A204.1 (cell line): Measurements from ENCODE around the gene HEMGN.
"Not testable (repeated sequence)": the region's sequence is repeated elsewhere in the genome, so short reads cannot be mapped to it uniquely, and the experiment has no call there.

Experiments used
- FAIRE-seq: peaks from 2 replicates; lab custom pipeline; 2012; peaks lifted over from hg19 to GRCh38; lab: Jason Lieb, UNC

The HEMGN gene

GRCh38 chr9:97938081-97938644 lies at the start of gene HEMGN:
Gene HEMGN (minus strand): TSS chr9:97938172. CDS start chr9:97938136, 36 bp downstream.
- no peak for FAIRE-seq

GRCh38 chr9:97987487-97987886 lies 49.5 kb upstream of the HEMGN start:
- FAIRE-seq = no peak

- FAIRE-seq = no peak
These were observed 47.3 kb upstream of the HEMGN start for GRCh38 chr9:97985058-97985861.

DNA sequence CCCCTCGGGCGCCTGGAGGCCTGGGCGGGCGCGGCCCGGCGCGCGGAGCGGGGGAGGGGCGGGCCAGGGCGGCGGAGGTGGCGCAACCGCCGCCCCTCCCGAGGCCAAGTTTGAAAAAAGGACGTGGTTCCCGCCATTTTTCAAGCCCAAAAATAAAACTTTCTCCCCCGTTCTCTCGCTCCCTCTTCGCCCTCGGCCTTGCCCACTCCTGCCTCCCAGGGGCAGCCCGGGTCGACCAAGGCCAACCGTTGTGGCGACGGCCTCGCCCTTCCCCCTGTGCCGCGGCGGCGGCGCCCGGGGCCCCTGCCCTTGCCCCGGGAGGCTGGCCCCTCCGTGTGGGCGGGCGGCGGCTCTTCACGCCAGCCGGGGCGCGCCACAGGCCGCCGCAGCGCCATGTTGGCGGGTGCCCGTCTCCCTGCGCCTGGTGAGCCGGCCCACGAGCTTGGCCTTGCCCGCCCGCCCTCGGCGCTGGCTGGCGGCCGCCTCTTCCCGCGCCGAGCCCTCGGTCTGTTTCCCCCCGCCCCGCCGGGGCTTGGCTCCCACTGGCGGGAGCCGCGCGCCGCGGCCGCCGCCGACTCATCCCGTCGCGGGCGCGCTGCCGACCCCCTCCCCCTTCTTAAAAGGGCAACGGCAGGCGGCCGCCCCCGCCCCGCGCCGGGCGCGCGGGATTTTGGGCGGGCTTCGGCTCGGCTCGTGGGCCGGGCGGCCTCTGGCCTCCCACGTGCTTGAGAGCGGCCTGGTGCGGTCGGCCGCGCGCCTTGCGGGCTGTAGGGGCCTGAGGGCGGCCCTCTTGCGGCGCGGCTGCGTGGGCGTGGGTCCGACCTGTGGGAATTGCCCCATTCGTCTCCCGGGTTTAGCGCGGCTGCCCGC lies 46.5 kb upstream of the HEMGN start:
- no peak for FAIRE-seq

GRCh38 chr9:97983589-97984187 lies 45.7 kb upstream of the HEMGN start:
- no peak for FAIRE-seq

- no peak for FAIRE-seq
These were observed 45.0 kb upstream of the HEMGN start, which contains the start of gene ANP32B for GRCh38 chr9:97982683-97983588. Gene ANP32B (plus strand): TSS chr9:97983341. CDS start chr9:97983556, 215 bp downstream.

GRCh38 chr9:97981846-97982682 lies 44.1 kb upstream of the HEMGN start:
- no peak for FAIRE-seq

DNA sequence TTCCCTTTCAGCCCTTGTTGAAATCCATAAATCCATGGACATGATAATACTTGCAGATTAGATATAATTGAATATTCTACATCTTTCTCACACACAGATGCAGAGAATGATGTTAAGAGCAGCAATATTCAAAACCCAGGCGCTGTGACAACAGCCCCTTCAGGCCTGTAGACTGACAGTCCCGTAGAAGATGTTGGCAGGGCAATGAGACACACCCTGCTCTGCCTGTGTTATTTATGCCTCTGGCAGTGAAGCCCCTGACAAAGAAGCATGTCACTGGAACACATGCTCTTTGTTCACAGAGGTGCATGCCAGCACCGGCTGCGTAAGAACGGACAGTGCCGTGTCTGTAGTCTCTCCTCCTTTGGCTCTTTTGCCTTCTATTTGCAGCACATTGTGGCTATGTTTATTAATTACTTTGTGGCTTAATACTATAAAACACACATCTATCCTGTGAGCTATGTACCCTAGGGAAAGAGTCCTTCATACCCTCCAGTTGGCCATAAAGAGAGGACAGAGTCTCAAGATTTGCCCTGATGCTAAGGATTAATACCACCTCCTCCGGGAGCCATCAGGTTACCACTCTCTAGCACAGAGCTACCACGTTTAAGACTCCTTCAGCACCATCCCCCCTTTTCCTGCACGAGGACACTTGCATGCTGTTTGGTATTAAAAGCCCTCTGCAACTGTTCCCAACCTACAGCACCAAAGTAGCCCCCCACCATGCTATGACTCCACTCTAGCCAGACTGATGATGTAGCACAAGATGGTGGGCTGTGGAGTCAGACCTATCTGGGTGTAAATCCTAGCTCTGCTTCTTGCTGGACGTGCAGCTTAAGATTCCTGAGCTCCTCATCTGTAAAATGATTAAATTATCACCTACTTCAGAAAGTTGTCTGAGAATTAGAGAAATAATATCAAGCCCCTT lies 43.2 kb upstream of the HEMGN start:
- no peak for FAIRE-seq

GRCh38 chr9:97980479-97980803 lies 42.5 kb upstream of the HEMGN start:
- no peak for FAIRE-seq

- FAIRE-seq = no peak
These were observed 42.0 kb upstream of the HEMGN start for GRCh38 chr9:97979788-97980478.

DNA sequence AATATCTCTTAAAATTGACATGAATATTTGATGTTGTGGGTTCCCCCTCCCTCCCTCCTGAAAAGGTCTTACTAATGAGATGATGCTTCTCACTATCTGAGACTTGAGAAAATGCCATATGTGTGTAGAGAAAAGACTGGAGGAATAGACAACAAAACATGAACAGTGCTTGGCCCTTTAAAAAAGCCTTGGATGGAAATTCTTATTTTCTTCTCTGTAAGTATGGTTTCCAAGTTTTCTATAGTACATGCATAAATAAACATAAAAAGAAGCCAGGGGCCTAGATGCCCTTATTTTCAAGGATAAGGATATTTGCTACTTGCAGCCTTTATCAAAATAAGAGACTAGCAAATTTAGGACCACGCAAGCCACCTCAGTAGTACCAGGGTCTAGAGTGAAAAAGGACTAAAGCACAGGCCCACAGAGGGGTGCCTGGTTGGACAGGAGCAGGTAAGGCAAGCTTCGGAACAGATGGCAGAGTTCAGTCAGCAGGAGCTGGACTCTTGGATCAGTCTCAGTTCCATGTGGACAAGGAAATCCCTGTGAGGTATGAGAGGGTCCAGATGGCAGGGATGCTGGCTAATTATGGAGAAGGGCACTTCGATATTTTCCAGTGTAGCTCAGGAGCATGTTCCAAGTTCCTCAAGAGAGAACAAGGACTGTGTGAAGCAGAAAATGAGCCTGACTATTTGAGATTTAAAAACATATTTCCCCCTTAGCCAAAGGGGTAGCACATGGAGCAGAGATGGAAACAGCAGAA lies 40.6 kb upstream of the HEMGN start:
- no peak for FAIRE-seq

DNA sequence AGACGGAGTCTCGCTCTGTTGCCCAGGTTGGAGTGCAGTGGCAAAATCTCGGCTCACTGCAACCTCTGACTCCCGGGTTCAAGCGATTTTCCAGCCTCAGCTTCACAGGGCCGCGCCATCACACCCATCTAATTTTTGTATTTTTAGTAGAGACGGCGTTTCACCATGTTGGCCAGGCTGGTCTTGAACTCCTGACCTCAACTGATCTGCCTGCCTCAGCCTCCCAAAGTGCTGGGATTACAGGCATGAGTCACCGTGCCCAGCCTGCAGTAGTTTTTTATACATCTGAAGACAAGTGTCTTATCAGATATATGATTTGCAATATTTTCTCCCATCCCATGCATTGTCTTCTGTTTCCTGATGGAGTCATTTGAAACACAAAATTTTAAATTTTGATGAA lies 38.7 kb upstream of the HEMGN start:
- not testable (repeated sequence) for FAIRE-seq

GRCh38 chr9:97975376-97975775 lies 37.4 kb upstream of the HEMGN start:
- FAIRE-seq = no peak

- no peak for FAIRE-seq
These were observed 34.8 kb upstream of the HEMGN start for GRCh38 chr9:97972753-97973152.

DNA sequence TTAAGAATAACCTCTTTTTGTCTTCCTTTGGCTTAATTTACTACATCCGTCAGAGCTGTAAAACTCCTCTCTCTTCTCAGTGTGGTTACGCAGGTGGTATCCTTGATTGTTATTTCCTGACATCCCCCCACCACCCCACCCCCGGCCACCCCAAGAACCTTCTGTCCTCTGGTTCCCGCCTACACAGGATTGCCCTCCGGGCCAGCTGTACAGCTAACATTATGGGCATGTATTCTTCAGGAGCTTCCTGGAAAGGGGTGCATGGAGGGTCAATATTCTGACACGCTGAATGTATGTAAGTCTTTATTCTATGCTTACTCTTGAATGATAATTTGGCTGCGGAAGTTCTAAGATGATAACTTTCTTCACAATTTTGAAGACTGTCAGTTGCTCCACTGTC lies 32.2 kb upstream of the HEMGN start:
- FAIRE-seq = no peak

- no peak for FAIRE-seq
These were observed 31.0 kb upstream of the HEMGN start for GRCh38 chr9:97969014-97969413.

GRCh38 chr9:97966493-97966892 lies 28.5 kb upstream of the HEMGN start:
- no peak for FAIRE-seq

- no peak for FAIRE-seq
These were observed 26.9 kb upstream of the HEMGN start for GRCh38 chr9:97964901-97965300.
